HCT116 (cell line): ENCODE measurements around the gene ANKRD24.

ENCODE experiments used
- CTCF ChIP-seq, 3 experiments: fragments of 200-600 bp in 1 of 3; sonication (generic) in 1 of 3; IDR thresholded peaks in 2 of 3; conservative IDR thresholded peaks in 1 of 3; 2 replicates each; pipeline ENCODE4 v1.5.1; 2012 to 2017; ENCODE audit warnings: low read depth in 2 of 3, low read length in 2 of 3, antibody characterized with exemption in 1 of 3, borderline replicate concordance in 1 of 3, control low read depth in 1 of 3, mild to moderate bottlenecking in 1 of 3, mixed read lengths in 1 of 3, mixed run types in 1 of 3, moderate library complexity in 1 of 3; ENCODE audit not compliant: insufficient read depth in 1 of 3
- ELF1 ChIP-seq: IDR thresholded peaks from 2 replicates; pipeline ENCODE4 v1.6.1; 2012; ENCODE audit warnings: low read depth, borderline replicate concordance
- POLR2A ChIP-seq: IDR thresholded peaks from 2 replicates; pipeline ENCODE4 v1.7.0; 2011; ENCODE audit warnings: borderline replicate concordance; ENCODE audit not compliant: insufficient read depth, insufficient read length; ENCODE audit errors: extremely low read depth
- SIN3A ChIP-seq: IDR thresholded peaks from 2 replicates; pipeline ENCODE4 v1.6.1; 2012; ENCODE audit warnings: low read depth

GRCh38 chr19:4225885-4226284 is 43.4 kb downstream of the ANKRD24 start:
- no peak for TF ChIP-seq POLR2A
- no peak for TF ChIP-seq CTCF (IDR thresholded peaks at IDR 0.05 in 2 of 3, conservative IDR thresholded peaks at IDR 0.05 in 1 of 3; ENCODE audit: borderline replicate concordance in 1 of 3, insufficient read depth in 1 of 3, low read depth in 2 of 3, low read length in 2 of 3)
- TF ChIP-seq SIN3A, result no peak
- no peak for TF ChIP-seq ELF1
